BE2C (cell line): ENCODE data around the gene RAB3IP.

ENCODE experiments used
- DNase-seq: peaks from one replicate; pipeline ENCODE4 v3.0.0-alpha.2; 2020
- H3K27me3 ChIP-seq: fragments of 250-450 bp; sonication (Bioruptor Pico); 2 replicates; pipeline ENCODE4 v1.5.1; 2020; ENCODE audit warnings: mild to moderate bottlenecking
- H3K36me3 ChIP-seq: fragments of 250-450 bp; sonication (Bioruptor Pico); 2 replicates; pipeline ENCODE4 v1.5.1; 2020; ENCODE audit warnings: mild to moderate bottlenecking
- H3K4me1 ChIP-seq: fragments of 250-450 bp; sonication (Bioruptor Pico); 2 replicates; pipeline ENCODE4 v1.5.1; 2020
- H3K4me3 ChIP-seq: 2 replicates; pipeline ENCODE4 v1.5.1; 2011; ENCODE audit warnings: low read depth, low read length
- H3K9me3 ChIP-seq: fragments of 250-450 bp; sonication (Bioruptor Pico); 2 replicates; pipeline ENCODE4 v1.5.1; 2020
- TF ChIP-seq, protein P1 (sequence below): IDR thresholded peaks from 2 replicates; pipeline ENCODE4 v1.5.1; 2012; ENCODE audit warnings: mild to moderate bottlenecking, low read depth, low read length

RAB3IP gene

DNA sequence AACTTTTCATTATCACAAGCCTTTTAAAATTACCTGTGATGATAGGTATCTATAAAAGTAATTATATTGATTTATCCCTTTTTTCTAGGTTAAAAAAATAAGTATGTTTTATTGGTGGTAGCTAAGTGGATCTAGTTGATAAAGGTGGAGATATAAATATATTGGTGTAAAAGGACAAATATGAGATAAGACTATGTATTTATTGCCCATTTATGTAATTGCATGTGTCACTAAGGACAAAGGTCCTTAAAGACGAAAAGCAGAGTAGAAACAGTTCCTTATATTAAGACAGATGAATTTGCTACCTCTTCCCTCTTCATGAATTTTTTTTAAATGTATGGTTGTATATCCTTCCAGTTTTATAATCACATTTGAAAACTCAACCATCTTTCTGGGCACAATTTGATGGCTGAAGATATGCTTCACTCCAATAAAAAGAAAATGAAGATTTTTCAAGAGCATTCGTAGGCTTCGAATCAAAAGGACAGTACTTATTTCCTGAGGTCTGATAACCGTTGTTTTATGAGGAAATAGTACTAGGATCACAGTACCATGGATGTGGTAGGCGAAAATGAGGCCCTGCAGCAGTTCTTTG lies 86.4 kb downstream of the RAB3IP start, which contains the start of gene MYRFL:
TSS of gene MYRFL (plus strand) at position 262 of the 595 bp plus-strand sequence. CDS start at position 553, 291 bp downstream.
- H3K36me3 ChIP-seq = no peaks in the 10 kb centered on the region
- TF ChIP-seq, protein P1, sequence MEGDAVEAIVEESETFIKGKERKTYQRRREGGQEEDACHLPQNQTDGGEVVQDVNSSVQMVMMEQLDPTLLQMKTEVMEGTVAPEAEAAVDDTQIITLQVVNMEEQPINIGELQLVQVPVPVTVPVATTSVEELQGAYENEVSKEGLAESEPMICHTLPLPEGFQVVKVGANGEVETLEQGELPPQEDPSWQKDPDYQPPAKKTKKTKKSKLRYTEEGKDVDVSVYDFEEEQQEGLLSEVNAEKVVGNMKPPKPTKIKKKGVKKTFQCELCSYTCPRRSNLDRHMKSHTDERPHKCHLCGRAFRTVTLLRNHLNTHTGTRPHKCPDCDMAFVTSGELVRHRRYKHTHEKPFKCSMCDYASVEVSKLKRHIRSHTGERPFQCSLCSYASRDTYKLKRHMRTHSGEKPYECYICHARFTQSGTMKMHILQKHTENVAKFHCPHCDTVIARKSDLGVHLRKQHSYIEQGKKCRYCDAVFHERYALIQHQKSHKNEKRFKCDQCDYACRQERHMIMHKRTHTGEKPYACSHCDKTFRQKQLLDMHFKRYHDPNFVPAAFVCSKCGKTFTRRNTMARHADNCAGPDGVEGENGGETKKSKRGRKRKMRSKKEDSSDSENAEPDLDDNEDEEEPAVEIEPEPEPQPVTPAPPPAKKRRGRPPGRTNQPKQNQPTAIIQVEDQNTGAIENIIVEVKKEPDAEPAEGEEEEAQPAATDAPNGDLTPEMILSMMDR = no peak
- H3K9me3 ChIP-seq = no peaks in the 10 kb centered on the region
- DNase-seq = no peak
- no peaks in the 10 kb centered on the region for H3K4me1 ChIP-seq
- no peak within 1 kb of the TSS for H3K4me3 ChIP-seq
- peaks cover 12% of the 10 kb centered on the region for H3K27me3 ChIP-seq

DNA sequence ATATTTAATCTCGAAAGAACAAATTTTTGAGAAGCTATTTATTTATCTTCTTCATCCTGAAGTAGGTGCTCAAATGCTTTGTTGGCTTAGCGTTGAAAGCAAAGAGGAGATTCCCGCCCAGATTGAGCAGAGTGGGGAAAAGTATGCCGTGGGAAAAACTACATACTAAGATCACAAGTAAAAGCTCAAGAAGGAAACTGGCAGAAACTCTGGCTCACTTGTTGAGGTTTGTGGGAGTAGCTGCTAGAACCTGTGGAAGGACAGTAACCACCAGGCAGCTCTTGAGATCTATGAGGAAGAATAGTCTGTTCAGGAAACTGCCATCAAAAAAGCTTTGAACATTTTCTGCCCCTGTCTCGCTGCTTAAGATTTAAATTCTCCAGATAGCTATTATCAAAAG lies 90.2 kb downstream of the RAB3IP start:
- Histone ChIP-seq H3K36me3 (no peaks in the 10 kb centered on the region), H3K9me3 (no peaks in the 10 kb centered on the region), H3K4me3 (no peak overlapping the region), H3K27me3 (peaks cover 12% of the 10 kb centered on the region), H3K4me1 (no peaks in the 10 kb centered on the region)
- no peak for DNase-seq
- TF ChIP-seq, protein P1 = no peak

DNA sequence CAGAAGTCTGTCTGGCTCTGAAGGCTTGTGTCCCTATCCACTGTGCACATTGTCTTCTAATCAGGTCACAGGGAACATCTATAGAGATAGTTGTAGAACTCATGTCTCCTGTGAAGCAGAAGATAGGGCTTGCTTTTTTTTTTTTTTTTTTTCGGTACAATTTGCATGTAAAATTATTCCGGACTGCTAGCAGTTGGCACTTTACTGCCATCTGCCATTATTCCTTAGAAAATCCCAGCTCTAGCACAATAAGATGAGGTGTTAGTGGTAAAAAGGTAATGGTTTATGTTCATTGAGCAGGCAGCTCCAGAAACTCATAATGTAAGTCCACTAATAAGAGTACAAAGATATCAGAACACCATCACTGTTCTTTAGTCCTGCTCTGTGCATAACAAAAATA lies 95.0 kb downstream of the RAB3IP start:
- H3K4me1 ChIP-seq = no peaks in the 10 kb centered on the region

DNA sequence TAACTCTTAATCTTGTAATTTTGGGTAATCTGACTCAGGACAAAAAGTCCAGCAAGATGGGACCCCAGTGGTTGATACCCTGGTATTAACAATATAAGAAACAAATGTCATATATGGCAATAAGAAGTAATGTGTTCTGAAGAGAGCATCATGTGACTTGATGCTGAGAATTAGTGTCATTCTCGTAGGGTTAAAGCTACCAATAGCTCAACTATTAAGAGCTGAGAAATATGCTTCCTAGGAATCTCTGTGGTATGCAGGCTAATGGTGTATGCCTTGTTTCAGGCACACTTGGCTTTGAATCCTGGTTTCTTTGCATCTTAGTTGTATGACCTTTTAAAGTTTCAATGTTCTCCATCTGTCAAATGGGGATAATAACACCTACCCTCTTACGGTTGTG lies 95.5 kb downstream of the RAB3IP start:
- Histone ChIP-seq H3K9me3 (no peaks in the 10 kb centered on the region), H3K27me3 (peaks cover 11% of the 10 kb centered on the region), H3K36me3 (no peaks in the 10 kb centered on the region), H3K4me3 (no peak overlapping the region), H3K4me1 (no peaks in the 10 kb centered on the region)
- DNase-seq = no peak
- TF ChIP-seq, protein P1 = no peak

More for the DNA sequence above, 95.0 kb downstream of the RAB3IP start:
- H3K36me3 ChIP-seq = no peaks in the 10 kb centered on the region
- no peaks in the 10 kb centered on the region for H3K9me3 ChIP-seq
- TF ChIP-seq, protein P1 = no peak
- H3K27me3 ChIP-seq = peaks cover 15% of the 10 kb centered on the region
- H3K4me3 ChIP-seq = no peak overlapping the region
- DNase-seq = no peak

DNA sequence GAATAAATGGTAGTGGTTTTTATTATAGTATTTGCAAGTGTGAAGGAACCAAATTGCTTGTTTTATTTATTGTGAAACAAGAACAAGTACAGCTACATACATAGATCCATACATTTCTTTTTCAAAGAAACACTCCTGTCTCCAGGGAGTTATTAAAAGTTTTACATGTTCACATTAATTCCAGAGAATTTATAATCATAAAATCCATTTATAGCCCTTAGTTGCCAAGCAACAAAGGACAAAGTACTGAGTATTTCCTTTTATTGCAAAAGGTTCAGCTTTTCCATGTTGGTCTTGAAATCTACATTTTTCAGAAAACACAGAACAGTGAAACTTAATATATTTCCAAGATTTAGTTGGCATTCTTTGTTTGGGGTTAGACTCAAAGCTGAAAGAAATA lies 95.9 kb downstream of the RAB3IP start:
- peaks cover 11% of the 10 kb centered on the region for H3K27me3 ChIP-seq
- no peaks in the 10 kb centered on the region for H3K36me3 ChIP-seq
- no peaks in the 10 kb centered on the region for H3K4me1 ChIP-seq
- no peaks in the 10 kb centered on the region for H3K9me3 ChIP-seq
- TF ChIP-seq, protein P1 = no peak
- no peak overlapping the region for H3K4me3 ChIP-seq
- DNase-seq = no peak

DNA sequence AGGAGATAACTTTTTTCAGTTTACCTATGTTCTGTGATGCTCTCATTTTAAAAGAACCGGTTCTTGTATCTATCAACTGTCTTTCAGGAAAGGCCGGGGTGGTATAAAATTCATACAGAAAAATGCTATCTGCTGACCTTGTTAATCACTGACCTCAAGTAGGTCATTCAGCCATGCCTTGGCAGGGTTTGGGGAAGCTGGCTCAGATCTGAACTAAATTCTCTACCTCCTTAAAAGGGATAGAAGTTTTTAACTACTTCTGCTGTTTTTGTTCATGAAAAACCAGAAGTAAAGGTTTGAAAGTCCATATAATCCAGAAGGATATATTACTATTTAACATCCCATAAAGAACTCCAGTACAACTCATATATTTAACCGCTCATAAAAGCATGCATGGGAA lies 96.4 kb downstream of the RAB3IP start:
- Histone ChIP-seq H3K4me1 (no peaks in the 10 kb centered on the region), H3K27me3 (peaks cover 16% of the 10 kb centered on the region)

More for the DNA sequence above, 96.4 kb downstream of the RAB3IP start:
- Histone ChIP-seq H3K36me3 (no peaks in the 10 kb centered on the region), H3K4me3 (no peak overlapping the region), H3K9me3 (no peaks in the 10 kb centered on the region)
- TF ChIP-seq, protein P1 = no peak
- DNase-seq = no peak
